ENCODE measurements around the gene NSD1.

Gene NSD1

GRCh38 chr5:177310332-177310731 is 176.8 kb downstream of the NSD1 start:
- no peak for DNase-seq

GRCh38 chr5:177310757-177311391 is 177.3 kb downstream of the NSD1 start:
- DNase-seq: no peak

GRCh38 chr5:177311392-177311722 is 177.8 kb downstream of the NSD1 start:
- no peak for DNase-seq

- DNase-seq: peak; percentile 95
Observed at GRCh38 chr5:177311723-177312648, 178.4 kb downstream of the NSD1 start, which contains the start of gene MXD3. Gene MXD3 (minus strand): TSS chr5:177311898. CDS start chr5:177311830, 68 bp downstream.

GRCh38 chr5:177312649-177313181 is 179.1 kb downstream of the NSD1 start:
- DNase-seq: no peak

GRCh38 chr5:177313561-177314259 is 180.1 kb downstream of the NSD1 start:
- no peak for DNase-seq

GRCh38 chr5:177314376-177315342 is 181.1 kb downstream of the NSD1 start:
- DNase-seq: no peak

GRCh38 chr5:177315411-177315810 is 181.8 kb downstream of the NSD1 start:
- DNase-seq: no peak

GRCh38 chr5:177316005-177316404 is 182.4 kb downstream of the NSD1 start:
- DNase-seq: no peak

- peak; percentile 48 for DNase-seq
Observed at GRCh38 chr5:177317959-177318377, 184.4 kb downstream of the NSD1 start.

- DNase-seq: no peak
Observed at GRCh38 chr5:177319913-177320588, 186.5 kb downstream of the NSD1 start.

GRCh38 chr5:177320879-177321278 is 187.3 kb downstream of the NSD1 start:
- DNase-seq: no peak

GRCh38 chr5:177325868-177326381 is 192.4 kb downstream of the NSD1 start:
- no peak for DNase-seq

GRCh38 chr5:177327539-177328522 is 194.3 kb downstream of the NSD1 start:
- DNase-seq: no peak

GRCh38 chr5:177328545-177329231 is 195.1 kb downstream of the NSD1 start:
- no peak for DNase-seq

GRCh38 chr5:177329883-177330282 is 196.3 kb downstream of the NSD1 start:
- DNase-seq: no peak

- no peak for DNase-seq
Observed at GRCh38 chr5:177330991-177331842, 197.6 kb downstream of the NSD1 start.
